ENCODE results near the gene RNF26.

The RNF26 gene

GRCh38 chr11:119316016-119316728, 18.2 kb upstream of the RNF26 start:
- DNase-seq = no peak

- DNase-seq = no peak
These were observed 17.4 kb upstream of the RNF26 start, which contains the start of gene MCAM for GRCh38 chr11:119316729-119317591. MCAM (minus strand) TSS chr11:119317130; CDS start chr11:119317101, 29 bp downstream.

- DNase-seq = no peak
These were observed 16.6 kb upstream of the RNF26 start for GRCh38 chr11:119317592-119318239.

- no peak for DNase-seq
These were observed 15.8 kb upstream of the RNF26 start for GRCh38 chr11:119318240-119319135.

GRCh38 chr11:119319136-119319699, 15.1 kb upstream of the RNF26 start:
- no peak for DNase-seq

- DNase-seq = no peak
These were observed 14.6 kb upstream of the RNF26 start for GRCh38 chr11:119319700-119320239.

GRCh38 chr11:119320240-119320775, 14.0 kb upstream of the RNF26 start:
- no peak for DNase-seq

- DNase-seq = no peak
These were observed 13.4 kb upstream of the RNF26 start for GRCh38 chr11:119320776-119321524.

- DNase-seq = no peak
These were observed 12.0 kb upstream of the RNF26 start for GRCh38 chr11:119322360-119322739.

- DNase-seq = no peak
These were observed 11.3 kb upstream of the RNF26 start for GRCh38 chr11:119322921-119323531.

- DNase-seq = peak; percentile 75
These were observed 10.7 kb upstream of the RNF26 start for GRCh38 chr11:119323532-119324033.

GRCh38 chr11:119324189-119324588, 10.1 kb upstream of the RNF26 start:
- no peak for DNase-seq

- no peak for DNase-seq
These were observed 5.0 kb upstream of the RNF26 start for GRCh38 chr11:119329320-119329719.

GRCh38 chr11:119330237-119330636, 4.1 kb upstream of the RNF26 start:
- DNase-seq = no peak

GRCh38 chr11:119332111-119332765, 2.1 kb upstream of the RNF26 start:
- DNase-seq = no peak

GRCh38 chr11:119335091-119335654, 846 bp downstream of the RNF26 start:
- no peak for DNase-seq

- DNase-seq = no peak
These were observed 1.6 kb downstream of the RNF26 start for GRCh38 chr11:119335655-119336543.
